Left cardiac atrium (tissue), 4 donors: ENCODE data around the gene ABHD4. TPM values are rescaled to one million over a fixed set of nuclear protein-coding genes. Genes with fewer than 3 reads are reported as not detected.
"Not testable (repeated sequence)": the region's sequence is repeated elsewhere in the genome, so short reads cannot be mapped to it uniquely, and the experiment has no call there.

Source experiments
- ATAC-seq, 2 donors: fragments of 200-7000 bp; cut with Tn5 transposase; one replicate each; pipeline ENCODE4 v1.9.1; 2020; ENCODE audit warnings: mild to moderate bottlenecking in 2 of 2, moderate library complexity in 2 of 2
- DNase-seq: peaks from one replicate; pipeline ENCODE4 v3.0.0-alpha.2; 2020
- intact Hi-C, 2 donors: fragments of 100-400 bp; cut with DNase I; formaldehyde crosslinking; loops; one replicate each; pipeline versions ENCODE4 v1.14.1 to v1.15.1; 2022 to 2023
- long read RNA-seq: library from polyadenylated mRNA; unstranded; transcript quantifications from one replicate; pipeline ENCODE4 v2.0.0, GENCODE V29; 2021
- total RNA-seq, 2 donors: library from RNA; stranded (reverse); fragmentation: NEBNext Ultra II Directional; extraction: Animal tissue kit (Norgen Biotek cat#: 25700); gene quantifications; one replicate each; pipeline ENCODE4 v1.2.1, GENCODE V29; 2021
- donor health status: DM: no; HTN: yes; CAD: no.
- donor health status: DM: no; HTN: yes; CAD: no; lungs with severe emphysema.
- donor health status: DM: yes; HTN: yes; CAD: no.
- donor health status: Dilated cardiomyopathy.

The ABHD4 gene, protein sequence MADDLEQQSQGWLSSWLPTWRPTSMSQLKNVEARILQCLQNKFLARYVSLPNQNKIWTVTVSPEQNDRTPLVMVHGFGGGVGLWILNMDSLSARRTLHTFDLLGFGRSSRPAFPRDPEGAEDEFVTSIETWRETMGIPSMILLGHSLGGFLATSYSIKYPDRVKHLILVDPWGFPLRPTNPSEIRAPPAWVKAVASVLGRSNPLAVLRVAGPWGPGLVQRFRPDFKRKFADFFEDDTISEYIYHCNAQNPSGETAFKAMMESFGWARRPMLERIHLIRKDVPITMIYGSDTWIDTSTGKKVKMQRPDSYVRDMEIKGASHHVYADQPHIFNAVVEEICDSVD
- 10 to 100 TPM; 19.8 to 20.1 TPM for total RNA-seq
- long read RNA-seq, transcript ABHD4-203 (7 exons, 3,366 nt) = major isoform, 13 of 23 reads
- long read RNA-seq, partial matches to known transcripts = 4 of 23 reads
- long read RNA-seq, other reads (novel, unspliced or antisense) = 6 of 23 reads

DNA sequence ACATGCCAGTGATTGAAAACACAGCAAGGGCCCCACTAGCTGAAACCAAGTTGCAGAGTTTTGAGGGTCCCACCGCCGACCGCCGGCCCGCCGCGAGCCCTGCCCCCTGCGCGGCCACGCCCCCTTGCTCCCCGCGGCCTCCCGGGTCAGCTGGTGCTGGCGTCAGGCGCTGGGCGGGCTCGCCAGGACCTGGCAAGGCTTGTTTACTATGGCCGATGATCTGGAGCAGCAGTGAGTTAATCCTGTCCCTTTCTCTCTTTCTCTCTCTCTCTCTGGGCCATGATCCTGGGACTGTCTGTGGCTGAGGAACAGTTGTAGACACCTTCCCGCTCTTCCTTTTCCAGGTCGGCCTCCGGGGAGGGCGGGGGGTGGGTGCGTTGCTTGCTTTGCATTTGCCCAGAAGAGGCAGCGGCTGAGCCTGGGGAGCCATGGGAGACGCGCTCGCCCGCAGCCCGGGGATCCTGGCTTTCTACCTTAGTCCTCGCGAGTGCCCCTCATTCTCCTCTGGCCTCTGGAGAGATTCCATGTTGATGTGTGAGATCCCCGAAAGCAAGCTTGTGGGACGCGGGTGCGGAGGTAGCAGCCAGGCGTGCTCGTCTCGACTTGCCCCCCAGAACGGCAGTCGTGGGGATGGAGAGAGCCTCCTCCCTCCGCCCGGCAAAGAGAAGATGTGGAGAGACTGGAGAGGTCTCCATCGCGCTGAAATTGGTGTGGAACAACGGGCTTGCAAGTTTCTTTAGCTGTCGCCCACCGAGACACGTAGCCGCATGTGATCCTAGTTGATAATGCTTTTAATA, at the start of gene ABHD4:
Gene ABHD4 (plus strand): TSS at position 202 of the 797 bp plus-strand sequence. CDS start 7 bp downstream, at position 209.
- intact Hi-C loops = no loop called here
- peak; percentile 98 to 99 for ATAC-seq
- DNase-seq = peak; percentile 87

DNA sequence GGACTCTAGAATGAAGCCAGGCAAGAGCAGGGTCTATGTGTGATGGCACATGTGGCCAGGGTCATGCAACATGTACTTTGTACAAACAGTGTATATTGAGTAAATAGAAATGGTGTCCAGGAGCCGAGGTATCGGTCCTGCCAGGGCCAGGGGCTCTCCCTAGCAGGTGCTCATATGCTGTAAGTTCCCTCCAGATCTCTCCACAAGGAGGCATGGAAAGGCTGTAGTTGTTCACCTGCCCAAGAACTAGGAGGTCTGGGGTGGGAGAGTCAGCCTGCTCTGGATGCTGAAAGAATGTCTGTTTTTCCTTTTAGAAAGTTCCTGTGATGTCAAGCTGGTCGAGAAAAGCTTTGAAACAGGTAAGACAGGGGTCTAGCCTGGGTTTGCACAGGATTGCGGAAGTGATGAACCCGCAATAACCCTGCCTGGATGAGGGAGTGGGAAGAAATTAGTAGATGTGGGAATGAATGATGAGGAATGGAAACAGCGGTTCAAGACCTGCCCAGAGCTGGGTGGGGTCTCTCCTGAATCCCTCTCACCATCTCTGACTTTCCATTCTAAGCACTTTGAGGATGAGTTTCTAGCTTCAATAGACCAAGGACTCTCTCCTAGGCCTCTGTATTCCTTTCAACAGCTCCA, 48.7 kb upstream of the ABHD4 start:
- DNase-seq (no peak), ATAC-seq (no peak)
- intact Hi-C loops = no loop called here

DNA sequence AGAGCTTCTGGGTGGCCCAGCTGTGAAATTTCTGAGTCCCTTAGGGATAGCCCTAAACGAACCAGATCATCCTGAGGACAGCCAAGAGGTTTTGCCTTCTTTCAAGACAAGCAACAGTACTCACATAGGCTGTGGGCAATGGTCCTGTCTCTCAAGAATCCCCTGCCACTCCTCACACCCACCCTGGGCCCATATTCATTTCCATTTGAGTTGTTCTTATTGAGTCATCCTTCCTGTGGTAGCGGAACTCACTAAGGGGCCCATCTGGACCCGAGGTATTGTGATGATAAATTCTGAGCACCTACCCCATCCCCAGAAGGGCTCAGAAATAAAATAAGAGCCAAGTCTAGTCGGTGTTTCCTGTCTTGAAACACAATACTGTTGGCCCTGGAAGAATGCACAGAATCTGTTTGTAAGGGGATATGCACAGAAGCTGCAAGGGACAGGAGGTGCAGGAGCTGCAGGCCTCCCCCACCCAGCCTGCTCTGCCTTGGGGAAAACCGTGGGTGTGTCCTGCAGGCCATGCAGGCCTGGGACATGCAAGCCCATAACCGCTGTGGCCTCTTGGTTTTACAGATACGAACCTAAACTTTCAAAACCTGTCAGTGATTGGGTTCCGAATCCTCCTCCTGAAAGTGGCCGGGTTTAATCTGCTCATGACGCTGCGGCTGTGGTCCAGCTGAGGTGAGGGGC, 48.0 kb upstream of the ABHD4 start:
- intact Hi-C loops = loop anchor here (10.0 kb wide), 2 partner anchors 265 to 305 kb away; partner anchors contain the start of gene SLC7A7 (in 2 of the 2)
- DNase-seq (no peak), ATAC-seq (no peak)

DNA sequence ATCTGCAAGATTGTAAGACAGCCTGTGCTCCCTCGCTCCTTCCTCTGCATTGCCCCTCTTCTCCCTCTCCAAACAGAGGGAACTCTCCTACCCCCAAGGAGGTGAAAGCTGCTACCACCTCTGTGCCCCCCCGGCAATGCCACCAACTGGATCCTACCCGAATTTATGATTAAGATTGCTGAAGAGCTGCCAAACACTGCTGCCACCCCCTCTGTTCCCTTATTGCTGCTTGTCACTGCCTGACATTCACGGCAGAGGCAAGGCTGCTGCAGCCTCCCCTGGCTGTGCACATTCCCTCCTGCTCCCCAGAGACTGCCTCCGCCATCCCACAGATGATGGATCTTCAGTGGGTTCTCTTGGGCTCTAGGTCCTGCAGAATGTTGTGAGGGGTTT, 46.5 kb upstream of the ABHD4 start:
- no peak for DNase-seq
- intact Hi-C loops = loop anchor here (10.0 kb wide), 2 partner anchors 263 to 303 kb away; partner anchors contain the start of gene SLC7A7 (in 2 of the 2)
- no peak for ATAC-seq

DNA sequence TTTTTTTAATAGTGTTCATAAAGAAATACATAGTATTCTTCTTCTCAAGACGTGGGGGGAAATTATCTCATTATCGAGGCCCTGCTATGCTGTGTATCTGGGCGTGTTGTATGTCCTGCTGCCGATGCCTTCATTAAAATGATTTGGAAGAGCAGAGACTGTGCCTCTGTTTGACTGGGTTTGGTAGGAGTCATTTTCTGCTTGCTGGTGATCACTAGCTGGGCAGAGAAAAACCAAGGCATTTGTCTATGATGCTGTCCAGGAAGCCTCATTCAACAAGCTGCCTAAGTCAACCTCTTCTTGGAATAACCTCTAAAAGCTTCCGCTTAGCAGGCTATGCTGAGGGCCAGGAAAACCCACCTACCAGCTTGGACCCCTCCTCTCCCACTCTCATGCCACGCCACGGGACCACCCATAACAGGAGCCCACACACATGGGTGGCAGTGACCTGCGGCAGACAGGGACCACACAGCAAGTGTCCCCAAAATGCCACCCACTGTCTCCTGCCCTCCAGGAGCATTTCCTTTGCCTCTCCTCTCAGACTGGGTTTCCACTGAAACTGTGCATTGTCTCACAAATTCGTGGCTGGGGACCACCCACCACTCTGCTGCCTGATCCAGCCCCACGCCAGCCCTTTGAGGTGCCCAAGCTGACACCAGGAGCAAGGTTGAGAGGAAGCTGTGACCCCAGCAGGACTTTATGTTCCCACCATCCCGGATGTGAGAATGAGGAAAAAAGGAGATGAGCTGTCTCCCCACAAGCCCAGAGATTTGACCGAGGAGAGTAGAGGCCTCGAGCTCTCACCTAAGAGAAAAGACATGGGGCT, 45.9 kb upstream of the ABHD4 start:
- ATAC-seq (no peak), DNase-seq (no peak)
- intact Hi-C loops = loop anchor here (10.0 kb wide), 2 partner anchors 263 to 303 kb away; partner anchors contain the start of gene SLC7A7 (in 2 of the 2)

DNA sequence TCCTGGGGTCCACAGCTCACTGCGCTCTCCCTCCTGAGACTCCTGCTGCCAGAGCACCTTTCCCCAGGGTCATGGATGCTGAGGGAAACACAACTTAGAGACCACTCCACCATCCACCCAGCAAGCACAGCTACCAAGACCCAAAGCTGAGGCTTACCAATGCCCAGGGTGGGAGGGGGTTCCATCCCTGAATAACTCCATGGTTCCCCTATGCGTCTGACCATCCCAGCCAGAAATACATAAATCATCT, 45.3 kb upstream of the ABHD4 start:
- DNase-seq (no peak), ATAC-seq (no peak)
- intact Hi-C loops = loop anchor here (10.0 kb wide), 2 partner anchors 262 to 302 kb away; partner anchors contain the start of gene SLC7A7 (in 2 of the 2)

DNA sequence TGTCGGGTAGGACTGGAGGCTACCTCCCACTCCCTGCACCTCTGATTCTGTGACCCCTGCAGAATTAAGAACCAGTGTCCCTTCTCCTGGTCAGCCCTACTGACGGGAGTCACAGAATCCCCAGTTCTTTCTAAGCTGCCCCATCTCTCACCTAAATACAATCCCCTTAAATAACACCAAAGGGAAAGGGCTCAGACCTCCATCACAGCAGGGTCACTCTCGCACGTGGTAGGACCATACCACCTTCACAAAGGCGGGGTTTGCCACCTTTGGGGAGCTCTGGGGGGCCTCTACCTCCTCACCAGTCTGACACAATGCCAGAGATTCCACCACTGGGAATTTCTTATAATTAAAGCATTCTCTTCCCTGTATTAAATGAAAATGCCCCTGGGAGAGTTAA, 44.7 kb upstream of the ABHD4 start:
- ATAC-seq (no peak), DNase-seq (no peak)
- intact Hi-C loops = loop anchor here (10.0 kb wide), 2 partner anchors 261 to 301 kb away; partner anchors contain the start of gene SLC7A7 (in 2 of the 2)

DNA sequence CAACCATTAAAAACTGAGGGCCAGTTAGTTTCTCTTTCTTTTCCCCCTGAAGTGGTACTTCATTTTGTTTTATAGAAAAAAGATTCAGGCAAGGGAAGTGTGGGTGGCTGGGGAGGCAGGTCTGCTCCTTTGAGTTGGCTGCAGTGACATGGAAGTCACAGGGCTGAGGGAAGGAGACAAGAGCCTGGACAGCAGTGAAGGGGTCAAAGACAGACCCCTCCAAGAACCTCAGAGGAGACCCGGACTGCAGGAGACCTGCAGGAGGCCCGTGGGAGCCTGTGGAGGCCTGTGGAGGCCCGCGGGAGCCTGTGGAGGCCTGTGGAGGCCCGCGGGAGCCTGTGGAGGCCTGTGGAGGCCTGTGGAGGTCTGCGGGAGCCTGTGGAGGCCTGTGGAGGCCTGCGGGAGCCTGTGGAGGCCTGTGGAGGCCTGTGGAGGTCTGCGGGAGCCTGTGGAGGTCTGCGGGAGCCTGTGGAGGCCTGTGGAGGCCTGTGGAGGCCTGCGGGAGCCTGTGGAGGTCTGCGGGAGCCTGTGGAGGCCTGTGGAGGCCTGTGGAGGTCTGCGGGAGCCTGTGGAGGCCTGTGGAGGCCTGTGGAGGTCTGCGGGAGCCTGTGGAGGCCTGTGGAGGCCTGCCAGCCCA, 44.1 kb upstream of the ABHD4 start:
- not testable (repeated sequence) for DNase-seq, ATAC-seq
- intact Hi-C loops = loop anchor here (10.0 kb wide), 2 partner anchors 261 to 301 kb away; partner anchors contain the start of gene SLC7A7 (in 2 of the 2)

DNA sequence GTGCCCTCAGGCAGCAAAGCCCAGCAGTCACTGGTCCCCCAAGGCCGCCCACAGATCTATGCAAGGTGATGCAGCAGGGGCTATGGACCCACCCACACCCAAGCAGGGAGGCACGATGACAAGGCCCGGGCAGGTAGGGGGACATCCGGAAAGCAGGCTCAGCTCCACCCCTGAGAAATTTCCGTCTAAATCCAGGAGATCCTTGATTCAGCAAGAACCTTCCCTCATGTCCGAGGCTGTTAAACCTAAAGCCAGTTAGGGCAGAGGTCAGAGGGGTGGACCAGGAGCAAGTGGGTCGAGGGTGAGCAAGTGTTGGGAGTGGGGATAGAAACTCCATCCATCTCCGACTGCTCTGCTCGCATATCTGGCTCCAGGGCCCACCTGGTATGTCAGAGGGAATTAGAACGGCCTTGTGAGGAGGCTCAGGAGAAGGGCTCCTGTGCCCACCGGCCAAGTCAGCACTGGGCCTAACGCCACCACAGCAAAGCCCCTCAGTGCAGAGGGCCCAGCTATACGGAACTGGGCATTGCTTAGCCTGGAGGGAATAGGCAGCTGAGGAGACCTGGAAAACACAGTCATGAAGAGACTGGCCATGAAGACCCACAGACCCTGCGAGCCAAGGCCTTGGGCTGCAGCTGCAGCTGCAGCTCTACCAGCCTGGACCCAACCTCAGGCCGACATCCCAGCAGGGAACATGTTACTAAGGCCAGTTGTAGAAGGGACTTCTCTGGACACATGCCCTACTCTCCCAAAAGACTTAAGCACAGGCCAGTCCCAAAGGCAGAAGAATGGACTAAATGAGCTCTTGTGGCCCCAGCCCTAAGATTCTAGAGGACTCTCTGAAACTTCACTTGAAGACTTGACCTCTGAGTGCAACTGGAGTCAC, 43.4 kb upstream of the ABHD4 start:
- no peak for DNase-seq
- no peak for ATAC-seq
- intact Hi-C loops = loop anchor here (5.0 to 10.0 kb wide), 3 partner anchors 162 to 300 kb away; partner anchors contain the start of gene SLC7A7 (in 2 of the 2)

DNA sequence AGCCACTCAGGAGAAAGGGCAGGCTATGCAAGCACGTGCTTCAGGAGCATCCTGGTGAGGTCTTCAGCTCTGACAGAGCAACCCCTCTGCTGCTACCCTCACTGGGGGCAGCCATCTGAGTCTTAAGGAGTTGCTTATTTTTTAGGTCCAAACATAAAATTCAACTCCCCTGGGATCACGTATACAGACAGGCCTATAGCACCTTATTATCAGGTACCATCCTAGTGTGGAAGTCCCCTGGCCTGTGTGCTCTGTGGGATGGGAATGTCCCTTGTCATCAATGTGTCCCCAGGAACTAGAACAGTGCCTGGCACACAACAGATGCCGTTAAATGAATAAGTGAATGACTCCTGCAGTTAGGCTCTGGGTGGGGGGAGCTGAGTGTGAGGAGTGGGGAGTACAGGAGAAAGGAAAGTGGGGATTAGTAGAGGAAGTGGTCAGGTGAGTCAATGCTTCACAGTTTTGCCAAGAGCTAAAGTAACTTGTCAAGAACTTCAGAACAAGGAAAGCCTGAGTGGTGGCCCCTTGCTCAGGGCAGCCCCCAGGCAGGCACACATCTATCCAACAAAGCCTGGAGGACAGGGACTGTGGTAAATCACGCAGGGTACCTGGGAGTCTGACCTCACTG, 42.6 kb upstream of the ABHD4 start:
- ATAC-seq (no peak), DNase-seq (no peak)
- intact Hi-C loops = loop anchor here (5.0 to 10.0 kb wide), 3 partner anchors 163 to 299 kb away; partner anchors contain the start of gene SLC7A7 (in 2 of the 2)

DNA sequence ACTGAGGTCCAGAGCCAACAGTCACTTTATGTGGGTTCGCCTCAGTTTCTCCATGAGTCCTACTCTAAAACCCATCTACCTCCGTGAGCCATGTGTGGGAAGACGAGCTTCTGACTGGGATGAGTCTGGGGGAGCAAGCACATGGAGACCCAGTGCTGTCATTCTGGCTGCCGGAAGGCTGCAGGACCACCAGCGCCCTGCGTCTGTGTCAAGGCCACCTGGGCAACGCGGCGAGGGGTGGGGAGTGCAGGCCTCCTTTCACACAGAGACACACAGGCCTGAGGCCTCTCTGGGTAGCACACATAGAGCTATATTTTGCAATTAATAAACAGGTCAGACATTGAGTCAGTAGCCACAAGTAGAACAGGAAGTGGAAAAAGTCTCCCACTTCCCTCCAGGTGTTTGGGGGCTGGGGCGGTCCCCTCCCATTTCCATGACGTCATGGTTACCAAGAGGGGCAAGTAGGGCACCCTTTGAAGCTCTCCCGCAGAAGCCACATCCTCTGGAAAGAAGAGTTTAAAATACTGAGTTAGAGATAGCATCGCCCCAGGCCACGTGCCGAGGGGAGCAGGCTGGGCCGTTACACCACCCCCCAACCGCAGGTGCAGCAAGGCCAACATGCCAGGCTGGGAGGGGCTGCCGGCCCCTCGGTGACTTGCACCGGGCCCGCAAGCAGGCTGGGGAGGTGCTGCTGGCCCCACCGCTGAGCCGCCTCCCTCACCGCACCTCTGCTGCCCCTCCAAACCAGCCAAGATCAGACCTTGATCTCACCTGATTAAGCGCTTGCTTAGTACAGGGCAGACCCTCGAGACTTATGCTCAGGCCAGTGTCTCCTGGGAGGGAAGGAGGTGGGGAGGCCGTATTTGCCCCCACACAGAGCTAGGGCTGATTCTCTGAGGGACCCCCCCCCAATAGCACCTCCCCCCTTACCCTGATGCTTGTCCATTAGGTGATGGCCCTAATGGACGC, 41.8 kb upstream of the ABHD4 start:
- DNase-seq (peak; percentile 62), ATAC-seq (peak; percentile 34 to 67)
- intact Hi-C loops = loop anchor here (5.0 to 10.0 kb wide), 3 partner anchors 164 to 298 kb away; partner anchors contain the start of gene SLC7A7 (in 2 of the 2)

DNA sequence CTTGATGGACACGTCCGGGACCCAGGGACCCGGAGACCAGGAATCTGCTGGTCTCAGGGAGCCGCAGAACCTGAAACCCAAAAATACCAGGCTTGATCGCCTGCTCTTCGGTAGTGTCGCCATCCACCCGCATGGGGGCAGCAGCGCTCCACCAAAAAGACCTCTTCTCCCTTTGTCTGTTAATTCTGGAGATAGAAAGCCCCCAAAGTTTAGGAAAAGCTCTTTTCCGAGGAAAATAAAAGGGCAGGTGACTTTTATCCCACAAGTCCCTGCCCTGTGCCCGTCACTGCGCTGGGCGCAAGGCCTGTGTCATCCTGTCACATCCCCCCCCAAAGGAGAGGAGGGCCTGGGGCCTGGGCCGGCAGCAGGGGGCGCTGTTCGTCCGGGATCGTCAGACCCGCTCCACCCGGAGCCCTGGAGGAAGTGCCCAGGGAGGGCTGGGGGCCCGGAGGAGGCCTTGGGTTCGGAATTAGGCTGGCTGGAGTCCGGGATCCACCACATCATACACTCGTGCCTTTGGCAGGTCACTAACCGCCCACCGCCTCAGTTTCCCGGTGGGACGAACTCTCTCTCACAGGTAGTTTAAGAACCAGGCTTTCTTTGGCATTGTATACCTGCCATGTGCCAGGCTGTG, 41.0 kb upstream of the ABHD4 start:
- DNase-seq (peak; percentile 87), ATAC-seq (peak; percentile 83 to 86)
- intact Hi-C loops = loop anchor here (1.0 to 10.0 kb wide), 4 partner anchors 165 to 298 kb away; partner anchors contain the start of gene SLC7A7 (in 2 of the 2)

DNA sequence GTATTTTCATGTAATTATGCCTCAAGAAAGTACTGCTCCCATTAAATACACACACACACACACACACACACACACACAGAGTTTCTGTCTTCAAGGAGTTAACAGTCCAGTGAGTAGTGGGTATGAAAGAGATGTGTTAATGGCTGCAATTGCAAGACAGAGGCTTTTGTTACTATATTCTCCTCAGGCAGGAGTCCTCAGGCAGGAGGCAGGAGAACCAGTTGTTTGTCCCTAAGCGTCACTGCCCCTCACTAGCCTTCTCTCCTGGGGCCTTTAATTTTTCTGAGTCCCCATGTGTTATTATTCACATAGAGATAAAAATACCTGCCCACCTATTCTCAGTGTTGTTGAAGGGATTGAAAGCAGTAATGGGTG, 40.3 kb upstream of the ABHD4 start:
- ATAC-seq = no peak
- DNase-seq = no peak
- intact Hi-C loops = loop anchor here (1.0 to 10.0 kb wide), 4 partner anchors 166 to 297 kb away; partner anchors contain the start of gene SLC7A7 (in 2 of the 2)
